GM15510 (cell line): ENCODE data around the gene COL4A1.

Experiments used
- POLR2A ChIP-seq: IDR thresholded peaks from 3 replicates; pipeline ENCODE4 v1.6.1; 2011; ENCODE audit warnings: borderline replicate concordance; ENCODE audit not compliant: insufficient read length; ENCODE audit errors: extremely low read depth

The COL4A1 gene

GRCh38 chr13:110132225-110132982, 174.6 kb downstream of the COL4A1 start:
- TF ChIP-seq POLR2A = no peak

GRCh38 chr13:110131424-110131823, 175.5 kb downstream of the COL4A1 start:
- no peak for TF ChIP-seq POLR2A

GRCh38 chr13:110130431-110130830, 176.5 kb downstream of the COL4A1 start:
- no peak for TF ChIP-seq POLR2A

- no peak for TF ChIP-seq POLR2A
These were observed 177.3 kb downstream of the COL4A1 start for GRCh38 chr13:110129539-110130186.

GRCh38 chr13:110129076-110129475, 177.9 kb downstream of the COL4A1 start:
- TF ChIP-seq POLR2A = no peak

GRCh38 chr13:110128546-110128945, 178.4 kb downstream of the COL4A1 start:
- no peak for TF ChIP-seq POLR2A

GRCh38 chr13:110127986-110128511, 178.9 kb downstream of the COL4A1 start:
- TF ChIP-seq POLR2A = no peak

- TF ChIP-seq POLR2A = no peak
These were observed 180.5 kb downstream of the COL4A1 start for GRCh38 chr13:110126391-110126961.

- no peak for TF ChIP-seq POLR2A
These were observed 181.2 kb downstream of the COL4A1 start for GRCh38 chr13:110125613-110126272.

GRCh38 chr13:110125157-110125556, 181.8 kb downstream of the COL4A1 start:
- no peak for TF ChIP-seq POLR2A

GRCh38 chr13:110124201-110124940, 182.6 kb downstream of the COL4A1 start:
- no peak for TF ChIP-seq POLR2A

GRCh38 chr13:110123041-110123809, 183.7 kb downstream of the COL4A1 start:
- no peak for TF ChIP-seq POLR2A

- no peak for TF ChIP-seq POLR2A
These were observed 185.4 kb downstream of the COL4A1 start for GRCh38 chr13:110121422-110122083.
